OCI-LY3 (cell line): ENCODE data around the gene NCAM2.

Source experiments
- H2AFZ ChIP-seq: fragments of 200-600, 300-600 bp; shearing (Covaris generic); 2 replicates; pipeline ENCODE4 v1.6.0; 2014; ENCODE audit warnings: antibody characterized with exemption, low read depth, low read length
- H3K27ac ChIP-seq: fragments of 200-600, 300-600 bp; sonication (generic); 2 replicates; pipeline ENCODE4 v1.5.1; 2014; ENCODE audit warnings: mild to moderate bottlenecking, low read length, moderate library complexity, mixed read lengths
- H3K27me3 ChIP-seq: fragments of 200-600, 300-600 bp; sonication (generic); 2 replicates; pipeline ENCODE4 v1.6.1; 2014; ENCODE audit warnings: low read depth, low read length, mixed read lengths
- H3K36me3 ChIP-seq: fragments of 200-600, 300-600 bp; sonication (generic); replicated peaks from 2 replicates; pipeline ENCODE3; 2014; ENCODE audit warnings: low read depth, low read length, mixed read lengths
- H3K4me1 ChIP-seq: fragments of 300-600, 200-600 bp; sonication (generic); 2 replicates; pipeline ENCODE4 v1.6.1; 2014; ENCODE audit warnings: low read length, mixed read lengths
- H3K4me2 ChIP-seq: fragments of 200-600, 300-600 bp; sonication (generic); 2 replicates; pipeline ENCODE4 v1.6.1; 2014; ENCODE audit warnings: low read length, mixed read lengths
- H3K4me3 ChIP-seq: fragments of 300-600, 200-600 bp; sonication (generic); 2 replicates; pipeline ENCODE4 v1.5.1; 2014; ENCODE audit warnings: antibody characterized with exemption, mild to moderate bottlenecking, low read length, moderate library complexity
- H3K79me2 ChIP-seq: fragments of 300-600, 200-600 bp; shearing (Covaris generic); 2 replicates; pipeline ENCODE4 v1.6.1; 2014; ENCODE audit warnings: mild to moderate bottlenecking, low read length, mixed read lengths
- H3K9ac ChIP-seq: fragments of 300-600, 200-600 bp; shearing (Covaris generic); 2 replicates; pipeline ENCODE4 v1.6.0; 2014; ENCODE audit warnings: mild to moderate bottlenecking, low read length, moderate library complexity
- H3K9me3 ChIP-seq: fragments of 200-600, 300-600 bp; shearing (Covaris generic); 2 replicates; pipeline ENCODE4 v1.6.1; 2014; ENCODE audit warnings: low read length, mixed read lengths; ENCODE audit not compliant: insufficient read depth
- H4K20me1 ChIP-seq: fragments of 200-600, 300-600 bp; sonication (generic); 2 replicates; pipeline ENCODE4 v1.6.1; 2016; ENCODE audit warnings: low read length, mixed read lengths; ENCODE audit not compliant: insufficient read depth
- CTCF ChIP-seq: fragments of 200-600, 300-600 bp; sonication (generic); IDR thresholded peaks from 2 replicates; pipeline ENCODE4 v1.5.1; 2014; ENCODE audit warnings: antibody characterized with exemption, low read length, low read depth
- EZH2phosphoT487 ChIP-seq: fragments of 200-600 bp; shearing (Covaris generic); IDR thresholded peaks from 2 replicates; pipeline ENCODE4 v1.6.1; 2018; ENCODE audit warnings: antibody characterized with exemption, mixed run types, low read depth

NCAM2 gene

GRCh38 chr21:21046063-21046462 lies 47.9 kb downstream of the NCAM2 start:
- H3K4me3 ChIP-seq, result no peak overlapping the region
- no peaks in the 10 kb centered on the region for H3K9me3 ChIP-seq
- no peaks in the 10 kb centered on the region for H4K20me1 ChIP-seq
- no peak overlapping the region for H2AFZ ChIP-seq
- no peak overlapping the region for H3K27ac ChIP-seq
- H3K36me3 ChIP-seq, result peaks cover 9% of the 10 kb centered on the region
- TF ChIP-seq CTCF, result no peak
- no peak for TF ChIP-seq EZH2phosphoT487
- H3K4me1 ChIP-seq, result peaks cover 19% of the 10 kb centered on the region
- H3K9ac ChIP-seq, result no peak overlapping the region
- H3K79me2 ChIP-seq, result no peaks in the 10 kb centered on the region
- no peaks in the 10 kb centered on the region for H3K27me3 ChIP-seq
- no peak overlapping the region for H3K4me2 ChIP-seq

- no peaks in the 10 kb centered on the region for H3K9me3 ChIP-seq
- peaks cover 9% of the 10 kb centered on the region for H3K36me3 ChIP-seq
- peak overlapping the region; percentile 74 for H3K27ac ChIP-seq
- no peaks in the 10 kb centered on the region for H3K27me3 ChIP-seq
- TF ChIP-seq EZH2phosphoT487 (no peak), CTCF (no peak)
- peak overlapping the region; percentile 21 for H3K4me3 ChIP-seq
- peaks cover 43% of the 10 kb centered on the region for H3K4me1 ChIP-seq
- H3K4me2 ChIP-seq, result peak overlapping the region; percentile 49
- no peak overlapping the region for H3K9ac ChIP-seq
- no peak overlapping the region for H2AFZ ChIP-seq
- H3K79me2 ChIP-seq, result no peaks in the 10 kb centered on the region
- no peaks in the 10 kb centered on the region for H4K20me1 ChIP-seq
These were observed 53.2 kb downstream of the NCAM2 start for GRCh38 chr21:21051109-21052055.

- no peak overlapping the region for H3K27ac ChIP-seq
- TF ChIP-seq EZH2phosphoT487 (no peak), CTCF (no peak)
- no peaks in the 10 kb centered on the region for H3K9me3 ChIP-seq
These were observed 54.5 kb downstream of the NCAM2 start for GRCh38 chr21:21052672-21053071.

GRCh38 chr21:21057349-21058062 lies 59.3 kb downstream of the NCAM2 start:
- H3K36me3 ChIP-seq, result no peaks in the 10 kb centered on the region
- H3K9ac ChIP-seq, result no peak overlapping the region
- no peak overlapping the region for H2AFZ ChIP-seq
- H3K4me3 ChIP-seq, result no peak overlapping the region
- H3K4me1 ChIP-seq, result peaks cover 9% of the 10 kb centered on the region
- H3K4me2 ChIP-seq, result no peak overlapping the region
- no peaks in the 10 kb centered on the region for H3K79me2 ChIP-seq
- TF ChIP-seq CTCF, result no peak
- TF ChIP-seq EZH2phosphoT487, result no peak
- H4K20me1 ChIP-seq, result no peaks in the 10 kb centered on the region
- H3K27ac ChIP-seq, result no peak overlapping the region
- H3K27me3 ChIP-seq, result no peaks in the 10 kb centered on the region
- H3K9me3 ChIP-seq, result no peaks in the 10 kb centered on the region

More at GRCh38 chr21:21052672-21053071, 54.5 kb downstream of the NCAM2 start:
- Histone ChIP-seq H3K4me2 (peak overlapping the region; percentile 49; the same call in 1 of the 2 replicates), H2AFZ (no peak overlapping the region), H3K36me3 (peaks cover 9% of the 10 kb centered on the region), H3K9ac (no peak overlapping the region), H3K4me3 (no peak overlapping the region), H3K4me1 (peaks cover 38% of the 10 kb centered on the region), H3K27me3 (no peaks in the 10 kb centered on the region), H3K79me2 (no peaks in the 10 kb centered on the region), H4K20me1 (no peaks in the 10 kb centered on the region)
